ENCODE data around the gene FRMPD2. TPM values are rescaled to one million over a fixed set of nuclear protein-coding genes. Genes with fewer than 3 reads are reported as not detected.

The FRMPD2 gene
- total and polyA plus RNA-seq, 2 donors from 2014 or later: 0.34 to 0.47 TPM

GRCh38 chr10:48299066-48299465 lies 24.6 kb upstream of the FRMPD2 start:
- H3K9ac ChIP-seq (ENCODE audit: low read length in 3 of 3): no peak overlapping the region
- no peaks in the 10 kb centered on the region for H3K4me1 ChIP-seq (ENCODE audit: control insufficient read depth in 2 of 3, insufficient read depth in 2 of 3, low read depth in 1 of 3, low read length in 3 of 3)
- FAIRE-seq (no peak), DNase-seq (no peak)
- no peak overlapping the region for H3K27ac ChIP-seq (ENCODE audit: low read depth in 2 of 2, low read length in 2 of 2)
- H3K4me3 ChIP-seq (ENCODE audit: low read length in 3 of 3): no peak overlapping the region
- intact Hi-C loops (cut with DNase I): no loop called here
- H3K27me3 ChIP-seq (ENCODE audit: control insufficient read depth, insufficient read depth, low read length): no peaks in the 10 kb centered on the region
- TF ChIP-seq, protein P1, sequence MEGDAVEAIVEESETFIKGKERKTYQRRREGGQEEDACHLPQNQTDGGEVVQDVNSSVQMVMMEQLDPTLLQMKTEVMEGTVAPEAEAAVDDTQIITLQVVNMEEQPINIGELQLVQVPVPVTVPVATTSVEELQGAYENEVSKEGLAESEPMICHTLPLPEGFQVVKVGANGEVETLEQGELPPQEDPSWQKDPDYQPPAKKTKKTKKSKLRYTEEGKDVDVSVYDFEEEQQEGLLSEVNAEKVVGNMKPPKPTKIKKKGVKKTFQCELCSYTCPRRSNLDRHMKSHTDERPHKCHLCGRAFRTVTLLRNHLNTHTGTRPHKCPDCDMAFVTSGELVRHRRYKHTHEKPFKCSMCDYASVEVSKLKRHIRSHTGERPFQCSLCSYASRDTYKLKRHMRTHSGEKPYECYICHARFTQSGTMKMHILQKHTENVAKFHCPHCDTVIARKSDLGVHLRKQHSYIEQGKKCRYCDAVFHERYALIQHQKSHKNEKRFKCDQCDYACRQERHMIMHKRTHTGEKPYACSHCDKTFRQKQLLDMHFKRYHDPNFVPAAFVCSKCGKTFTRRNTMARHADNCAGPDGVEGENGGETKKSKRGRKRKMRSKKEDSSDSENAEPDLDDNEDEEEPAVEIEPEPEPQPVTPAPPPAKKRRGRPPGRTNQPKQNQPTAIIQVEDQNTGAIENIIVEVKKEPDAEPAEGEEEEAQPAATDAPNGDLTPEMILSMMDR (IDR thresholded peaks at IDR 0.05; ENCODE audit: borderline replicate concordance, extremely low read depth, insufficient read depth): no peak
- no peaks in the 10 kb centered on the region for H3K36me3 ChIP-seq (ENCODE audit: control insufficient read depth in 2 of 3, insufficient read depth in 3 of 3, low read length in 3 of 3)
- H3K9me3 ChIP-seq (ENCODE audit: control insufficient read depth in 2 of 3, insufficient read depth in 1 of 3, low read length in 3 of 3): no peaks in the 10 kb centered on the region

- DNase-seq (peak in 3 of 5 donors; percentile 50 to 75 (median 74)), FAIRE-seq (no peak)
- H3K27me3 ChIP-seq (ENCODE audit: control insufficient read depth, insufficient read depth, low read length): no peaks in the 10 kb centered on the region
Measured at GRCh38 chr10:48296576-48297098, 22.1 kb upstream of the FRMPD2 start.

DNA sequence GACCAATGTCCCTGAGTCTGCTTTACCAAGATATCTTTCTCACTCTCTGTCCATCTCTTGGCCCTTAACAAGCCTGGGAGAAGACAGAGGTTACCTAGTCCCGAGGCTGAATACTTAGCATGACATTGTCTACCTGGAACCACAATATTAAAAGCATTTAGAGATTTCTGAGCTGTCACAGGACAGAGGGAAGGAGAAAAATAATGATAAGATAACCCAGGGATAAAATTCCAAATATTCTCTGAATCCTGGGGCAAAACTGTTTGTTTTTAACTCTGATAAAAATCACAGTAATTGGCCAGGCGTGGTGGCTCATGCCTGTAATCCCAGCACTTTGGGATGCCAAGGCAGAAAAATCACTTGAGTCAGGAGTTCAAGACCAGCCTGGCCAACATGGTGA lies 19.9 kb upstream of the FRMPD2 start:
- no peak for DNase-seq
- H3K36me3 ChIP-seq (ENCODE audit: control insufficient read depth in 2 of 3, insufficient read depth in 3 of 3, low read length in 3 of 3): no peaks in the 10 kb centered on the region
- no peak overlapping the region for H3K27ac ChIP-seq (ENCODE audit: low read depth in 2 of 2, low read length in 2 of 2)
- no peak overlapping the region for H3K4me3 ChIP-seq (ENCODE audit: low read length in 3 of 3)
- no peak overlapping the region for H3K9ac ChIP-seq (ENCODE audit: low read length in 3 of 3)
- H3K27me3 ChIP-seq (ENCODE audit: control insufficient read depth, insufficient read depth, low read length): no peaks in the 10 kb centered on the region
- intact Hi-C loops (cut with DNase I): no loop called here
- TF ChIP-seq, protein P1 (IDR thresholded peaks at IDR 0.05; ENCODE audit: borderline replicate concordance, extremely low read depth, insufficient read depth): no peak
- peaks cover 0 to 3% (median 0%) of the 10 kb centered on the region in 3 donors for H3K4me1 ChIP-seq (ENCODE audit: control insufficient read depth in 2 of 3, insufficient read depth in 2 of 3, low read depth in 1 of 3, low read length in 3 of 3)
- H3K9me3 ChIP-seq (ENCODE audit: control insufficient read depth in 2 of 3, insufficient read depth in 1 of 3, low read length in 3 of 3): no peaks in the 10 kb centered on the region
- no peak for FAIRE-seq

More at GRCh38 chr10:48296576-48297098, 22.1 kb upstream of the FRMPD2 start:
- Histone ChIP-seq H3K9ac (ENCODE audit: low read length in 3 of 3) (no peak overlapping the region), H3K36me3 (ENCODE audit: control insufficient read depth in 2 of 3, insufficient read depth in 3 of 3, low read length in 3 of 3) (no peaks in the 10 kb centered on the region), H3K9me3 (ENCODE audit: control insufficient read depth in 2 of 3, insufficient read depth in 1 of 3, low read length in 3 of 3) (no peaks in the 10 kb centered on the region), H3K4me3 (ENCODE audit: low read length in 3 of 3) (no peak overlapping the region), H3K27ac (ENCODE audit: low read depth in 2 of 2, low read length in 2 of 2) (no peak overlapping the region), H3K4me1 (ENCODE audit: control insufficient read depth in 2 of 3, insufficient read depth in 2 of 3, low read depth in 1 of 3, low read length in 3 of 3) (no peaks in the 10 kb centered on the region)
- TF ChIP-seq, protein P1 (IDR thresholded peaks at IDR 0.05; ENCODE audit: borderline replicate concordance, extremely low read depth, insufficient read depth): no peak
- intact Hi-C loops (cut with DNase I): no loop called here

GRCh38 chr10:48292616-48293015 lies 18.1 kb upstream of the FRMPD2 start:
- no peaks in the 10 kb centered on the region for H3K36me3 ChIP-seq (ENCODE audit: control insufficient read depth in 2 of 3, insufficient read depth in 3 of 3, low read length in 3 of 3)
- DNase-seq: no peak

More at GRCh38 chr10:48292616-48293015, 18.1 kb upstream of the FRMPD2 start:
- H3K27ac ChIP-seq (ENCODE audit: low read depth in 2 of 2, low read length in 2 of 2): no peak overlapping the region
- no peak overlapping the region for H3K9ac ChIP-seq (ENCODE audit: low read length in 3 of 3)
- H3K4me3 ChIP-seq (ENCODE audit: low read length in 3 of 3): no peak overlapping the region
- intact Hi-C loops (cut with DNase I): no loop called here
- H3K9me3 ChIP-seq (ENCODE audit: control insufficient read depth in 2 of 3, insufficient read depth in 1 of 3, low read length in 3 of 3): no peaks in the 10 kb centered on the region
- peaks cover 0 to 15% (median 7%) of the 10 kb centered on the region in 3 donors for H3K4me1 ChIP-seq (ENCODE audit: control insufficient read depth in 2 of 3, insufficient read depth in 2 of 3, low read depth in 1 of 3, low read length in 3 of 3)
- H3K27me3 ChIP-seq (ENCODE audit: control insufficient read depth, insufficient read depth, low read length): no peaks in the 10 kb centered on the region
- FAIRE-seq: no peak
- TF ChIP-seq, protein P1 (IDR thresholded peaks at IDR 0.05; ENCODE audit: borderline replicate concordance, extremely low read depth, insufficient read depth): no peak
